Tibial artery (tissue), 4 donors: ENCODE results near the gene RHOA.

Experiments
- DNase-seq, 2 donors: peaks; one replicate each; pipeline ENCODE4 v3.0.0-alpha.2; 2019
- H3K27ac ChIP-seq, 2 donors: fragments of 200-600 bp; sonication (generic) in 1 of 2; 1 replicate in 1 of 2; 2 replicates in 1 of 2; pipeline ENCODE4 v1.5.1; 2018 to 2019; ENCODE audit warnings: mild to moderate bottlenecking in 1 of 2
- H3K27me3 ChIP-seq, 2 donors: fragments of 200-600 bp; sonication (generic) in 1 of 2; one replicate each; pipeline versions ENCODE4 v1.5.1 to v1.6.0; 2016 to 2019
- H3K36me3 ChIP-seq, 3 donors: fragments of 200-600 bp; sonication (generic) in 2 of 3; one replicate each; pipeline ENCODE4 v1.5.1; 2016 to 2019; ENCODE audit warnings: mild to moderate bottlenecking in 2 of 3
- H3K4me1 ChIP-seq, 4 donors: fragments of 200-600 bp; sonication (generic) in 2 of 4; 1 replicate in 3 of 4; 2 replicates in 1 of 4; pipeline ENCODE4 v1.5.1; 2016 to 2019
- H3K4me3 ChIP-seq, 2 donors: fragments of 200-600 bp; sonication (generic) in 1 of 2; 1 replicate in 1 of 2; 2 replicates in 1 of 2; pipeline ENCODE4 v1.5.1; 2018 to 2019; ENCODE audit warnings: mild to moderate bottlenecking in 2 of 2
- H3K9me3 ChIP-seq, 3 donors: fragments of 200-600 bp; sonication (generic) in 1 of 3; one replicate each; pipeline ENCODE4 v1.5.1; 2016 to 2019
- CTCF ChIP-seq, 2 experiments: fragments of 200-600 bp in 1 of 2; fragments of 450-650 bp in 1 of 2; IDR thresholded peaks; one replicate each; pipeline ENCODE4 v1.5.1; 2017 to 2019; ENCODE audit warnings: antibody characterized with exemption in 2 of 2, mild to moderate bottlenecking in 1 of 2, moderate library complexity in 1 of 2
- intact Hi-C: fragments of 100-400 bp; cut with DNase I; formaldehyde crosslinking; loops from one replicate; pipeline ENCODE4 v1.15.0; 2023; ENCODE audit warnings: low total_unique reads

RHOA gene

GRCh38 chr3:49310677-49311076 is 101.1 kb downstream of the RHOA start:
- Histone ChIP-seq H3K27me3 (no peaks in the 10 kb centered on the region), H3K36me3 (peaks cover 37 to 96% (median 82%) of the 10 kb centered on the region in 3 donors), H3K4me1 (peaks cover 0 to 6% (median 0%) of the 10 kb centered on the region in 4 donors), H3K9me3 (no peaks in the 10 kb centered on the region), H3K27ac (no peak overlapping the region), H3K4me3 (no peak overlapping the region)
- intact Hi-C loops = no loop called here
- no peak for TF ChIP-seq CTCF (IDR thresholded peaks at IDR 0.05)
- no peak for DNase-seq
